Body of pancreas (tissue), 4 donors: ENCODE measurements around the gene RDH16.

Source experiments
- CTCF ChIP-seq, 7 experiments: fragments of 450-650 bp in 4 of 7; fragments of 200-600 bp in 3 of 7; sonication (generic) in 3 of 7; IDR thresholded peaks; one replicate each; pipeline ENCODE4 v1.5.1; 2016 to 2019; ENCODE audit warnings: antibody characterized with exemption in 7 of 7
- POLR2A ChIP-seq, 3 donors: fragments of 450-650 bp; IDR thresholded peaks; one replicate each; pipeline ENCODE4 v1.6.1; 2016; ENCODE audit warnings: antibody characterized with exemption in 3 of 3, mild to moderate bottlenecking in 2 of 3

GRCh38 chr12:57000393-57000792, 43.0 kb upstream of the RDH16 start:
- TF ChIP-seq CTCF (IDR thresholded peaks at IDR 0.05) (no peak), POLR2A (IDR thresholded peaks at IDR 0.05) (no peak)
